ENCODE measurements around the gene TPP1.

The TPP1 gene

DNA sequence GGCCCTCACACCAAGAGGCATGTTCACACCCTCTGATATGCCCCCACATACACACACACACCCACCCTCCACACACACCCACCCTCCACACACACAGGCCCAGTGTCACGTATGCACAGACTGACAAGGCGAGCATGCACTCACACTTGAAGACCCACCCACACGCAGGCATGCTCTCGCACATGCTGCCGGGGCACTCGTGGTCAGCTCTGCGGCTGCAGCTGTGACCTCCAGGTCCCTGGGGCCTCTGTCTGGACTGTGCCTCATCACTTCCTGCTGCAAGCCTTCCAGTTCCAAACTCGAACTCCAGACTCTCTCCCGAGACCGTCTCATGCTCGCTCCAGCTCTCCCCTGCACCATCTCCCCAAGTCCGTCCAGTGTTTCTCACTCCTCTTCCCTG, 26.8 kb upstream of the TPP1 start:
- DNase-seq (ENCODE audit: low read depth) = peak; percentile 89
- TF ChIP-seq POLR2A (IDR thresholded peaks at IDR 0.05; ENCODE audit: extremely low read depth, insufficient read length) (no peak), MYC (IDR thresholded peaks at IDR 0.05; ENCODE audit: low read depth, low read length) (peak; percentile 85), CTCF (IDR thresholded peaks at IDR 0.05; ENCODE audit: low read depth, low read length) (no peak)
- TF ChIP-seq, protein P1, sequence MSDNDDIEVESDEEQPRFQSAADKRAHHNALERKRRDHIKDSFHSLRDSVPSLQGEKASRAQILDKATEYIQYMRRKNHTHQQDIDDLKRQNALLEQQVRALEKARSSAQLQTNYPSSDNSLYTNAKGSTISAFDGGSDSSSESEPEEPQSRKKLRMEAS (IDR thresholded peaks at IDR 0.05; ENCODE audit: low read depth, low read length) = peak; percentile 91

DNA sequence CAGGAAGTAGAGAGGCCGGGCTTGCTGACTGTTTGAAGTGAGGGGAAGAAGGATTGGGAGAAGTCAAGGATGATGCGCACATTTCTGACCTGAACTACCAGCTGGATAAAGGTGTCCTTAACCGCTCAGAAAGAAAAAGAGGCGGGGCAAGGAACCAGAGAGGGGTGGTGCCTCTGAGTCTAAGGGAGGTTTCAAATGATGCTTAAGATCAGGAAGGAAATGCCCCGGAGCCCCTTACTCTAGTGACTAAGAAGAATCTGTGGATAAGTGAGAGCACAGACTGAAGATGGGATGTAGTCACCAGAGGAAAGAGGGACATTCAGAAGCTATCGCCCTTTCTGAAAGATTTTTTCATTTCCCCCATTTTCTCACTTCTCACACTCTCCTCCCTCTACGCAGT, 23.7 kb upstream of the TPP1 start:
- H3K4me3 ChIP-seq (ENCODE audit: low read depth, low read length) = no peak overlapping the region
- TF ChIP-seq MYC (IDR thresholded peaks at IDR 0.05; ENCODE audit: low read depth, low read length) = no peak
- TF ChIP-seq, protein P1 (IDR thresholded peaks at IDR 0.05; ENCODE audit: low read depth, low read length) = no peak
- no peak for TF ChIP-seq POLR2A (IDR thresholded peaks at IDR 0.05; ENCODE audit: extremely low read depth, insufficient read length)
- TF ChIP-seq CTCF (IDR thresholded peaks at IDR 0.05; ENCODE audit: low read depth, low read length) = no peak
- no peak for DNase-seq (ENCODE audit: low read depth)

More for the DNA sequence above, 26.8 kb upstream of the TPP1 start:
- peak overlapping the region; percentile 44 for H3K4me3 ChIP-seq (ENCODE audit: low read depth, low read length)

DNA sequence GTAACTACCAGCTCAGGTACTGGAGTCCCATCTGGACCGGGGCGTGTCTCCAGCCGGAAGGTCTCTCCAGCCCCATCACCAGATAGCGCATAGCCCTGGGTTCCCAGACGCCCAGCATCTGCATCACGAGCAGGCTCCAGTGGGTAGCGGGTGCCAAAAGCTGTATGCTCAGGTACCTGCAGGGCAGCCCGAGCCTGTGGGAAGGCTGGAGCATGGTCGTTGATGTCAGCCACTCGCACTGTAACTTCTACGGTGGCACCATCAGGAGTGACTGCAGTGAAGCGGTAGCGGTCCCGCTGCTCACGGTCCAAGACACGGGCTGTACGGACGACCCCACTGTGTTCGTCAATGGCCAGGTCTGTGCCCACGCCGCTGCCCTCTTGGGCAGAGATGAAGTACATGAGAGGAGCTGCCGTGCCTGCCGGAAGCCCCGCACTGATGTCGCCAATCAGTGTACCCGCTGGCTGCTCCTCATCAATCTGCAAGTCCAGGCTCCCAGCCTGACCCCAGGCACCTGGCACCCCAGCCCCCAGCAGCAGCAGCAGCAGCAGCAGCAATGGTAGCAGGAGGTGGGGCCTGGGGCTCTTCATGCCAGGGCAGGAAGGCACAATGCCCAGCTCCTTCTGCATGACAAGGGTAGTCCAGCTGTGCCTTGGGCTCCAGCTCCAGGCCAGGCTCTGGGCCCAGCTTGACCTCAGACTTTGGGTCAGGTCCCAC, 21.9 kb upstream of the TPP1 start:
- DNase-seq (ENCODE audit: low read depth) = no peak
- no peak overlapping the region for H3K4me3 ChIP-seq (ENCODE audit: low read depth, low read length)
- TF ChIP-seq CTCF (IDR thresholded peaks at IDR 0.05; ENCODE audit: low read depth, low read length) (no peak), MYC (IDR thresholded peaks at IDR 0.05; ENCODE audit: low read depth, low read length) (no peak), POLR2A (IDR thresholded peaks at IDR 0.05; ENCODE audit: extremely low read depth, insufficient read length) (no peak)
- TF ChIP-seq, protein P1 (IDR thresholded peaks at IDR 0.05; ENCODE audit: low read depth, low read length) = no peak

DNA sequence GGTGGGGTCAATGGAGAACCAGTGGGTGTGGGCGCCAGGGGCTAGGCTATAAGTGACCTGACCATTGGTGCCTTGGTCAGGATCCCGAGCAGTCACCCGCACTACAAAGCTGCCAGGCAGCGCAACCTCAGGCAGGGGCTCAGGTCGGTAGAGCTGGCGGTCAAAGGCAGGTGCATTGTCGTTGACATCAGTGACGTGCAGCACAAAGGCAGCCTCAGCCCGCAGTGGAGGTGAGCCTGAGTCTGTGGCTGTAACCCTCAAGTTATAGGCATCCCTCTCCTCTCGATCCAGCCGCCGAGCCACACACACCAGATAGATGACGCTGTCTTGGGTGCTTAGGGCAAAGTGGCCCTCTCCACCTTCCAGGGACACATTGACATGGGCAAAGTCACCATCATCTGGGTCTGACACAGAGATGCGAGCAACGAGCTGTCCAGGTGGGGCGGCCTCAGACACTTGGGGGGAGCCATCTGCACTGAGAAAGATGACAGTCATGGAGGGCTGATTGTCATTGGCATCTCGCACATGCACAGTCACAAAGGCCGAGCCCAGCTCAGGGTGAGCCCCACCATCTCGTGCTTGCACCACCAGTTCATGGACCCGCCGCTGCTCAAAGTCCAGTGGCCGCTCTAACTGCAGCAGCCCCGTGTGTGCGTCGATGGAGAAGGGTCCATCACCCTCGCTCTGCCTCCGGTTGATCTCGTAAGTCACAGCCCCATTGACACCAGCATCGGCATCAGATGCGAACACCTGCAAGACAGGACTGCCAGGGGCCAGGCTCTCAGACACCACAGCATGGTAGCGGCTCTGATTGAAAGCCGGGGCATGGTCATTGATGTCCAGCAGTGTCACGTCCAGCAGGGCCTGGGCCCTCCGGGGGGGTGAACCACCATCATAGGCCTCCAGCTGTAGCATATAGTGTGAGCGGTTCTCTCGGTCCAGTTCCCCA, 21.1 kb upstream of the TPP1 start:
- TF ChIP-seq POLR2A (IDR thresholded peaks at IDR 0.05; ENCODE audit: extremely low read depth, insufficient read length) = no peak
- TF ChIP-seq CTCF (IDR thresholded peaks at IDR 0.05; ENCODE audit: low read depth, low read length) = no peak
- TF ChIP-seq, protein P1 (IDR thresholded peaks at IDR 0.05; ENCODE audit: low read depth, low read length) = no peak
- TF ChIP-seq MYC (IDR thresholded peaks at IDR 0.05; ENCODE audit: low read depth, low read length) = no peak
- H3K4me3 ChIP-seq (ENCODE audit: low read depth, low read length) = no peak overlapping the region
- no peak for DNase-seq (ENCODE audit: low read depth)

- no peak overlapping the region for H3K4me3 ChIP-seq (ENCODE audit: low read depth, low read length)
- TF ChIP-seq CTCF (IDR thresholded peaks at IDR 0.05; ENCODE audit: low read depth, low read length) = no peak
- no peak for TF ChIP-seq POLR2A (IDR thresholded peaks at IDR 0.05; ENCODE audit: extremely low read depth, insufficient read length)
- TF ChIP-seq, protein P1 (IDR thresholded peaks at IDR 0.05; ENCODE audit: low read depth, low read length) = no peak
- no peak for TF ChIP-seq MYC (IDR thresholded peaks at IDR 0.05; ENCODE audit: low read depth, low read length)
- DNase-seq (ENCODE audit: low read depth) = peak; percentile 39
These were observed 19.2 kb upstream of the TPP1 start for GRCh38 chr11:6638429-6638828.

All from NB4 (cell line).